Lung (tissue), 12 donors: Measurements from ENCODE around the gene ADORA1. TPM values are rescaled to one million over a fixed set of nuclear protein-coding genes. Genes with fewer than 3 reads are reported as not detected.

Experiments used
- ATAC-seq: fragments of 200-7000 bp; cut with Tn5 transposase; one replicate; pipeline ENCODE4 v1.9.1; 2020; ENCODE audit warnings: moderate number of reproducible peaks; ENCODE audit not compliant: insufficient read depth, low FRiP score
- DNase-seq, 3 donors: peaks; one replicate each; pipeline ENCODE4 v3.0.0-alpha.2; 2013 to 2017
- H3K27ac ChIP-seq, 2 donors: one replicate each; pipeline ENCODE4 v1.5.1; 2013; ENCODE audit warnings: mild to moderate bottlenecking in 2 of 2, moderate library complexity in 2 of 2, control low read depth in 1 of 2, inconsistent platforms in 1 of 2, low read depth in 1 of 2, low read length in 1 of 2
- H3K27me3 ChIP-seq, 3 donors: one replicate each; pipeline ENCODE4 v1.5.1; 2013; ENCODE audit warnings: low read length in 2 of 3; ENCODE audit not compliant: control insufficient read depth in 3 of 3, insufficient read depth in 3 of 3
- H3K36me3 ChIP-seq, 4 donors: one replicate each; pipeline ENCODE4 v1.5.1; 2013; ENCODE audit warnings: low read length in 4 of 4, mild to moderate bottlenecking in 1 of 4, moderate library complexity in 1 of 4; ENCODE audit not compliant: control insufficient read depth in 4 of 4, insufficient read depth in 4 of 4
- H3K4me1 ChIP-seq, 5 donors: one replicate each; pipeline ENCODE4 v1.5.1; 2013; ENCODE audit warnings: low read length in 5 of 5, mild to moderate bottlenecking in 2 of 5, moderate library complexity in 1 of 5; ENCODE audit not compliant: control insufficient read depth in 5 of 5, insufficient read depth in 5 of 5
- H3K4me3 ChIP-seq: one replicate; pipeline ENCODE4 v1.5.1; 2013; ENCODE audit warnings: mild to moderate bottlenecking, control low read depth, moderate library complexity
- H3K9ac ChIP-seq, 2 donors: one replicate each; pipeline ENCODE4 v1.5.1; 2013; ENCODE audit warnings: low read length in 2 of 2, control low read depth in 1 of 2; ENCODE audit not compliant: insufficient read depth in 1 of 2
- H3K9me3 ChIP-seq, 4 donors: one replicate each; pipeline ENCODE4 v1.5.1; 2013; ENCODE audit warnings: low read length in 3 of 4, mild to moderate bottlenecking in 1 of 4, moderate library complexity in 1 of 4; ENCODE audit not compliant: control insufficient read depth in 4 of 4, insufficient read depth in 3 of 4
- CTCF ChIP-seq: IDR thresholded peaks from 2 replicates; pipeline ENCODE4 v1.5.1; 2012; ENCODE audit warnings: mild to moderate bottlenecking; ENCODE audit errors: control extremely low read depth, extremely low read depth
- WGBS, 2 donors: extraction: QIAGEN DNeasy Blood & Tissue Kit; methylation state at CpG; one replicate each; pipeline ENCODE4 v1.1.7; 2013; 5-methylcytosine and 5-hydroxymethylcytosine counted together
- polyA plus RNA-seq, 2 donors: library from polyadenylated mRNA; stranded (reverse); fragments of 200-250 nt; gene quantifications; one replicate each; pipeline ENCODE4 v1.2.1, GENCODE V29; 2013
- total RNA-seq, 2 donors: library from RNA; depleted of rRNA in 1 of 2; stranded (reverse); fragments of >200 nt in 1 of 2; gene quantifications; one replicate each; pipeline ENCODE4 v1.2.1, GENCODE V29; 2014 to 2021
- donor health status: control.
- donor health status: control.
- donor health status: Bipolar disorder and iron deficiency.
- donor health status: healthy.
- donor health status: DM: yes; HTN: yes; CAD: no.

ADORA1 gene
- total and polyA plus RNA-seq, 4 donors = 0.57 to 2.3 (median 0.79) TPM

GRCh38 chr1:203098914-203099520, 28.5 kb upstream of the ADORA1 start:
- 83 to 88% methylated on average over 8 of the region's 8 CpGs for WGBS, 2 donors
- Histone ChIP-seq H3K27ac (no peak overlapping the region), H3K4me1 (no peaks in the 10 kb centered on the region), H3K4me3 (no peak overlapping the region), H3K9ac (no peak overlapping the region), H3K27me3 (no peaks in the 10 kb centered on the region), H3K36me3 (no peaks in the 10 kb centered on the region), H3K9me3 (peaks cover 0 to 8% (median 2%) of the 10 kb centered on the region in 4 donors)
- DNase-seq (no peak), ATAC-seq (no peak)
- TF ChIP-seq CTCF = no peak

GRCh38 chr1:203099805-203100515, 27.6 kb upstream of the ADORA1 start:
- peaks cover 0 to 5% (median 2%) of the 10 kb centered on the region in 4 donors for H3K9me3 ChIP-seq
- ATAC-seq = no peak
- no peak for TF ChIP-seq CTCF
- no peak overlapping the region for H3K9ac ChIP-seq
- no peak for DNase-seq
- no peaks in the 10 kb centered on the region for H3K4me1 ChIP-seq
- H3K4me3 ChIP-seq = no peak overlapping the region
- WGBS, 2 donors = 85 to 90% methylated on average over 7 of the region's 7 CpGs
- H3K36me3 ChIP-seq = no peaks in the 10 kb centered on the region
- H3K27me3 ChIP-seq = no peaks in the 10 kb centered on the region
- no peak overlapping the region for H3K27ac ChIP-seq

GRCh38 chr1:203100516-203100869, 27.0 kb upstream of the ADORA1 start:
- no peak for ATAC-seq
- Histone ChIP-seq H3K4me1 (no peaks in the 10 kb centered on the region), H3K4me3 (no peak overlapping the region), H3K36me3 (no peaks in the 10 kb centered on the region), H3K27me3 (no peaks in the 10 kb centered on the region), H3K9ac (no peak overlapping the region), H3K27ac (no peak overlapping the region), H3K9me3 (peaks cover 0 to 5% (median 0%) of the 10 kb centered on the region in 4 donors)
- DNase-seq = no peak
- no peak for TF ChIP-seq CTCF
